Stimulated activated CD8-positive, alpha-beta memory T cell treated with anti-CD3 and anti-CD28 coated beads, Interleukin-4, amount 100 ng/mL, for 1 hour (primary cell): ENCODE measurements around the gene KRTDAP.

Experiments used
- DNase-seq, 2 donors: peaks; one replicate each; pipeline ENCODE4 v3.0.0-alpha.2; 2020; ENCODE audit warnings: low read depth in 2 of 2, low spot score in 1 of 2

Gene KRTDAP

GRCh38 chr19:35513628-35514281, 23.5 kb upstream of the KRTDAP start, which contains the start of gene DMKN:
Gene DMKN, minus strand, starts transcription at chr19:35513649. Its CDS starts 174 bp downstream, at chr19:35513475.
- DNase-seq: no peak

GRCh38 chr19:35512831-35513627, 22.8 kb upstream of the KRTDAP start:
- DNase-seq: no peak

GRCh38 chr19:35511337-35511736, 21.1 kb upstream of the KRTDAP start:
- DNase-seq: no peak

- DNase-seq: no peak
These were observed 20.3 kb upstream of the KRTDAP start for GRCh38 chr19:35510626-35510964.

- DNase-seq: peak; percentile 43 to 58
These were observed 19.8 kb upstream of the KRTDAP start for GRCh38 chr19:35509861-35510625.

- DNase-seq: peak in 1 of 2 donors; percentile 8
These were observed 18.9 kb upstream of the KRTDAP start for GRCh38 chr19:35509018-35509652.

- no peak for DNase-seq
These were observed 17.9 kb upstream of the KRTDAP start for GRCh38 chr19:35508129-35508528.

- DNase-seq: no peak
These were observed 17.3 kb upstream of the KRTDAP start for GRCh38 chr19:35507561-35507960.

- DNase-seq: no peak
These were observed 15.7 kb upstream of the KRTDAP start for GRCh38 chr19:35506011-35506410.

- DNase-seq: no peak
These were observed 12.5 kb upstream of the KRTDAP start for GRCh38 chr19:35502751-35503150.

- DNase-seq: no peak
These were observed 11.4 kb upstream of the KRTDAP start for GRCh38 chr19:35501684-35502083.

GRCh38 chr19:35500611-35501010, 10.3 kb upstream of the KRTDAP start:
- no peak for DNase-seq

- DNase-seq: no peak
These were observed 8.8 kb upstream of the KRTDAP start for GRCh38 chr19:35498984-35499527.

- DNase-seq: no peak
These were observed 8.0 kb upstream of the KRTDAP start for GRCh38 chr19:35498220-35498619.

GRCh38 chr19:35497406-35497805, 7.1 kb upstream of the KRTDAP start:
- no peak for DNase-seq

GRCh38 chr19:35495107-35496064, 5.1 kb upstream of the KRTDAP start:
- DNase-seq: peak; percentile 24 to 44

- DNase-seq: no peak
These were observed 3.7 kb upstream of the KRTDAP start for GRCh38 chr19:35493971-35494370.

- DNase-seq: no peak
These were observed 1.6 kb upstream of the KRTDAP start for GRCh38 chr19:35491836-35492360.

- DNase-seq: no peak
These were observed 1.6 kb downstream of the KRTDAP start for GRCh38 chr19:35488677-35489076.
